ENCODE measurements around the gene SULT2A1.
"Not testable (repeated sequence)": the region's sequence is repeated elsewhere in the genome, so short reads cannot be mapped to it uniquely, and the experiment has no call there.

SULT2A1 gene

GRCh38 chr19:47886010-47886559 lies at the start of gene SULT2A1:
Gene SULT2A1, minus strand, starts transcription at chr19:47886315. Its CDS starts 58 bp downstream, at chr19:47886257.
- H3K9me3 ChIP-seq (ENCODE audit: control insufficient read depth, low read depth, low read length): no peaks in the 10 kb centered on the region
- no peaks in the 10 kb centered on the region for H3K27me3 ChIP-seq (ENCODE audit: control insufficient read depth, insufficient read depth, low read length)
- no peak within 1 kb of the TSS for H3K27ac ChIP-seq (ENCODE audit: low read length)
- H3K9ac ChIP-seq (ENCODE audit: low read length): no peak within 1 kb of the TSS
- H3K4me1 ChIP-seq (ENCODE audit: control insufficient read depth, low read depth, low read length): no peaks in the 10 kb centered on the region
- H3K4me3 ChIP-seq (ENCODE audit: low read length): no peak within 1 kb of the TSS
- H3K36me3 ChIP-seq (ENCODE audit: control insufficient read depth, low read depth, low read length): no peaks in the 10 kb centered on the region

GRCh38 chr19:47928581-47928980 lies 42.5 kb upstream of the SULT2A1 start:
- H3K36me3 ChIP-seq (ENCODE audit: control insufficient read depth, low read depth, low read length); H3K4me1 ChIP-seq (ENCODE audit: control insufficient read depth, low read depth, low read length); H3K27me3 ChIP-seq (ENCODE audit: control insufficient read depth, insufficient read depth, low read length); H3K27ac ChIP-seq (ENCODE audit: low read length); H3K9ac ChIP-seq (ENCODE audit: low read length); H3K4me3 ChIP-seq (ENCODE audit: low read length); H3K9me3 ChIP-seq (ENCODE audit: control insufficient read depth, low read depth, low read length): not testable (repeated sequence)

GRCh38 chr19:47920107-47920506 lies 34.0 kb upstream of the SULT2A1 start:
- not testable (repeated sequence) for H3K27me3 ChIP-seq (ENCODE audit: control insufficient read depth, insufficient read depth, low read length); H3K27ac ChIP-seq (ENCODE audit: low read length); H3K36me3 ChIP-seq (ENCODE audit: control insufficient read depth, low read depth, low read length); H3K9ac ChIP-seq (ENCODE audit: low read length); H3K4me3 ChIP-seq (ENCODE audit: low read length); H3K4me1 ChIP-seq (ENCODE audit: control insufficient read depth, low read depth, low read length); H3K9me3 ChIP-seq (ENCODE audit: control insufficient read depth, low read depth, low read length)

GRCh38 chr19:47910191-47910590 lies 24.1 kb upstream of the SULT2A1 start:
- H3K36me3 ChIP-seq (ENCODE audit: control insufficient read depth, low read depth, low read length); H3K27me3 ChIP-seq (ENCODE audit: control insufficient read depth, insufficient read depth, low read length); H3K9ac ChIP-seq (ENCODE audit: low read length); H3K9me3 ChIP-seq (ENCODE audit: control insufficient read depth, low read depth, low read length); H3K4me1 ChIP-seq (ENCODE audit: control insufficient read depth, low read depth, low read length); H3K27ac ChIP-seq (ENCODE audit: low read length); H3K4me3 ChIP-seq (ENCODE audit: low read length): not testable (repeated sequence)

- not testable (repeated sequence) for H3K4me3 ChIP-seq (ENCODE audit: low read length); H3K9me3 ChIP-seq (ENCODE audit: control insufficient read depth, low read depth, low read length); H3K9ac ChIP-seq (ENCODE audit: low read length); H3K36me3 ChIP-seq (ENCODE audit: control insufficient read depth, low read depth, low read length); H3K4me1 ChIP-seq (ENCODE audit: control insufficient read depth, low read depth, low read length); H3K27me3 ChIP-seq (ENCODE audit: control insufficient read depth, insufficient read depth, low read length); H3K27ac ChIP-seq (ENCODE audit: low read length)
These were observed 23.2 kb upstream of the SULT2A1 start for GRCh38 chr19:47909350-47909749.

GRCh38 chr19:47901370-47901769 lies 15.3 kb upstream of the SULT2A1 start:
- Histone ChIP-seq H3K9me3 (ENCODE audit: control insufficient read depth, low read depth, low read length) (no peaks in the 10 kb centered on the region), H3K4me3 (ENCODE audit: low read length) (no peak overlapping the region), H3K27ac (ENCODE audit: low read length) (no peak overlapping the region), H3K36me3 (ENCODE audit: control insufficient read depth, low read depth, low read length) (no peaks in the 10 kb centered on the region), H3K27me3 (ENCODE audit: control insufficient read depth, insufficient read depth, low read length) (no peaks in the 10 kb centered on the region), H3K9ac (ENCODE audit: low read length) (no peak overlapping the region), H3K4me1 (ENCODE audit: control insufficient read depth, low read depth, low read length) (no peaks in the 10 kb centered on the region)

GRCh38 chr19:47899335-47899734 lies 13.2 kb upstream of the SULT2A1 start:
- H3K9me3 ChIP-seq (ENCODE audit: control insufficient read depth, low read depth, low read length): no peaks in the 10 kb centered on the region
- no peak overlapping the region for H3K4me3 ChIP-seq (ENCODE audit: low read length)
- H3K27ac ChIP-seq (ENCODE audit: low read length): no peak overlapping the region
- no peaks in the 10 kb centered on the region for H3K36me3 ChIP-seq (ENCODE audit: control insufficient read depth, low read depth, low read length)
- H3K9ac ChIP-seq (ENCODE audit: low read length): no peak overlapping the region
- H3K27me3 ChIP-seq (ENCODE audit: control insufficient read depth, insufficient read depth, low read length): no peaks in the 10 kb centered on the region
- no peaks in the 10 kb centered on the region for H3K4me1 ChIP-seq (ENCODE audit: control insufficient read depth, low read depth, low read length)

GRCh38 chr19:47897861-47898260 lies 11.7 kb upstream of the SULT2A1 start:
- H3K9me3 ChIP-seq (ENCODE audit: control insufficient read depth, low read depth, low read length): no peaks in the 10 kb centered on the region
- no peaks in the 10 kb centered on the region for H3K36me3 ChIP-seq (ENCODE audit: control insufficient read depth, low read depth, low read length)
- no peak overlapping the region for H3K27ac ChIP-seq (ENCODE audit: low read length)
- no peak overlapping the region for H3K9ac ChIP-seq (ENCODE audit: low read length)
- H3K27me3 ChIP-seq (ENCODE audit: control insufficient read depth, insufficient read depth, low read length): no peaks in the 10 kb centered on the region
- H3K4me1 ChIP-seq (ENCODE audit: control insufficient read depth, low read depth, low read length): no peaks in the 10 kb centered on the region
- no peak overlapping the region for H3K4me3 ChIP-seq (ENCODE audit: low read length)

GRCh38 chr19:47896773-47897172 lies 10.7 kb upstream of the SULT2A1 start:
- no peaks in the 10 kb centered on the region for H3K27me3 ChIP-seq (ENCODE audit: control insufficient read depth, insufficient read depth, low read length)
- H3K9me3 ChIP-seq (ENCODE audit: control insufficient read depth, low read depth, low read length): peaks cover 4% of the 10 kb centered on the region
- H3K9ac ChIP-seq (ENCODE audit: low read length): no peak overlapping the region
- H3K27ac ChIP-seq (ENCODE audit: low read length): no peak overlapping the region
- no peaks in the 10 kb centered on the region for H3K4me1 ChIP-seq (ENCODE audit: control insufficient read depth, low read depth, low read length)
- no peak overlapping the region for H3K4me3 ChIP-seq (ENCODE audit: low read length)
- no peaks in the 10 kb centered on the region for H3K36me3 ChIP-seq (ENCODE audit: control insufficient read depth, low read depth, low read length)

GRCh38 chr19:47896019-47896418 lies 9.9 kb upstream of the SULT2A1 start:
- H3K9me3 ChIP-seq (ENCODE audit: control insufficient read depth, low read depth, low read length): peaks cover 4% of the 10 kb centered on the region
- H3K36me3 ChIP-seq (ENCODE audit: control insufficient read depth, low read depth, low read length): no peaks in the 10 kb centered on the region
- H3K4me3 ChIP-seq (ENCODE audit: low read length): no peak overlapping the region
- no peaks in the 10 kb centered on the region for H3K27me3 ChIP-seq (ENCODE audit: control insufficient read depth, insufficient read depth, low read length)
- H3K9ac ChIP-seq (ENCODE audit: low read length): no peak overlapping the region
- no peaks in the 10 kb centered on the region for H3K4me1 ChIP-seq (ENCODE audit: control insufficient read depth, low read depth, low read length)
- H3K27ac ChIP-seq (ENCODE audit: low read length): no peak overlapping the region

- Histone ChIP-seq H3K27me3 (ENCODE audit: control insufficient read depth, insufficient read depth, low read length) (no peaks in the 10 kb centered on the region), H3K9me3 (ENCODE audit: control insufficient read depth, low read depth, low read length) (peaks cover 4% of the 10 kb centered on the region), H3K4me3 (ENCODE audit: low read length) (no peak overlapping the region), H3K27ac (ENCODE audit: low read length) (no peak overlapping the region), H3K36me3 (ENCODE audit: control insufficient read depth, low read depth, low read length) (no peaks in the 10 kb centered on the region), H3K9ac (ENCODE audit: low read length) (no peak overlapping the region), H3K4me1 (ENCODE audit: control insufficient read depth, low read depth, low read length) (no peaks in the 10 kb centered on the region)
These were observed 9.2 kb upstream of the SULT2A1 start for GRCh38 chr19:47895165-47895782.

GRCh38 chr19:47891923-47892666 lies 6.0 kb upstream of the SULT2A1 start:
- no peak overlapping the region for H3K27ac ChIP-seq (ENCODE audit: low read length)
- H3K9me3 ChIP-seq (ENCODE audit: control insufficient read depth, low read depth, low read length): peaks cover 4% of the 10 kb centered on the region
- no peak overlapping the region for H3K4me3 ChIP-seq (ENCODE audit: low read length)
- no peaks in the 10 kb centered on the region for H3K4me1 ChIP-seq (ENCODE audit: control insufficient read depth, low read depth, low read length)
- H3K36me3 ChIP-seq (ENCODE audit: control insufficient read depth, low read depth, low read length): no peaks in the 10 kb centered on the region
- no peak overlapping the region for H3K9ac ChIP-seq (ENCODE audit: low read length)
- no peaks in the 10 kb centered on the region for H3K27me3 ChIP-seq (ENCODE audit: control insufficient read depth, insufficient read depth, low read length)
